ENCODE measurements around the gene CYP4V2. TPM values are rescaled to one million over a fixed set of nuclear protein-coding genes. Genes with fewer than 3 reads are reported as not detected.

Gene CYP4V2
- total RNA-seq, 1 experiment from 2014 or later = 8.6 TPM

- no peak overlapping the region for H3K4me2 ChIP-seq (ENCODE audit: low read length)
- CTCF ChIA-PET = no interaction called here
- no peak overlapping the region for H3K27ac ChIP-seq (ENCODE audit: low read depth, low read length)
Observed at GRCh38 chr4:186172546-186172945, 18.8 kb upstream of the CYP4V2 start.

GRCh38 chr4:186188107-186188506 lies 3.3 kb upstream of the CYP4V2 start:
- Histone ChIP-seq H3K27me3 (ENCODE audit: insufficient read depth, low read length) (no peaks in the 10 kb centered on the region), H3K36me3 (ENCODE audit: control insufficient read depth in 1 of 2, insufficient read depth in 2 of 2, low read length in 2 of 2) (no peaks in the 10 kb centered on the region), H3K4me2 (ENCODE audit: low read length) (no peak overlapping the region), H3K4me1 (ENCODE audit: control insufficient read depth in 1 of 2, insufficient read depth in 2 of 2, low read length in 2 of 2) (peaks cover 6 to 13% of the 10 kb centered on the region in 2 experiments; a peak in 3 of 4 replicates), H3K79me2 (ENCODE audit: insufficient read depth, low read length) (peaks cover 6% of the 10 kb centered on the region), H3K9ac (ENCODE audit: low read length) (no peak overlapping the region), H3K4me3 (replicated peaks in 1 of 2; ENCODE audit: low read depth in 1 of 2, low read length in 2 of 2) (no peak overlapping the region), H2AFZ (ENCODE audit: low read depth, low read length, poor library complexity, severe bottlenecking) (no peak overlapping the region), H4K20me1 (ENCODE audit: insufficient read depth) (no peaks in the 10 kb centered on the region), H3K9me2 (ENCODE audit: insufficient read depth) (no peaks in the 10 kb centered on the region), H3K9me3 (ENCODE audit: control insufficient read depth in 1 of 2, insufficient read depth in 1 of 2, low read depth in 1 of 2, low read length in 2 of 2) (no peaks in the 10 kb centered on the region), H3K27ac (ENCODE audit: low read depth, low read length) (no peak overlapping the region)
- intact Hi-C loops (cut with micrococcal nuclease) = no loop called here
- ChIA-PET POLR2A (no interaction called here), RAD21 (ENCODE audit: low non-redundant PET in 1 of 2, low total read pairs in 2 of 2, uncharacterized antibody in 2 of 2, unreplicated experiment in 2 of 2) (no interaction called here), CTCF (no interaction called here)
- TF ChIP-seq SIN3A (IDR thresholded peaks at IDR 0.05; ENCODE audit: low read depth) (no peak), EZH2phosphoT487 (IDR thresholded peaks at IDR 0.05; ENCODE audit: borderline replicate concordance) (no peak), JUND (IDR thresholded peaks at IDR 0.05) (no peak), RAD21 (IDR thresholded peaks at IDR 0.05; ENCODE audit: low read depth) (no peak), YY1 (IDR thresholded peaks at IDR 0.05; ENCODE audit: extremely low read depth, insufficient replicate concordance, low read depth, low read length) (no peak), FOSL1 (IDR thresholded peaks at IDR 0.05; ENCODE audit: low read depth) (no peak), EZH2 (IDR thresholded peaks at IDR 0.05) (no peak), POLR2AphosphoS5 (IDR thresholded peaks at IDR 0.05; ENCODE audit: low read depth, low read length) (no peak), ZNF274 (IDR thresholded peaks at IDR 0.05; ENCODE audit: low read depth, low read length) (no peak), ZFX (IDR thresholded peaks at IDR 0.05) (no peak), EGR1 (IDR thresholded peaks at IDR 0.05; ENCODE audit: low read depth) (no peak)
- DNase-seq (ENCODE audit: low read depth, low spot score) = no peak
- ATAC-seq = no peak
- BruUV-seq (replicated peaks) = no TSS peak

More at GRCh38 chr4:186172546-186172945, 18.8 kb upstream of the CYP4V2 start:
- Histone ChIP-seq H4K20me1 (ENCODE audit: insufficient read depth) (no peaks in the 10 kb centered on the region), H3K36me3 (ENCODE audit: control insufficient read depth in 1 of 2, insufficient read depth in 2 of 2, low read length in 2 of 2) (no peaks in the 10 kb centered on the region), H3K4me3 (replicated peaks in 1 of 2; ENCODE audit: low read depth in 1 of 2, low read length in 2 of 2) (no peak overlapping the region), H3K9me3 (ENCODE audit: control insufficient read depth in 1 of 2, insufficient read depth in 1 of 2, low read depth in 1 of 2, low read length in 2 of 2) (no peaks in the 10 kb centered on the region), H3K79me2 (ENCODE audit: insufficient read depth, low read length) (no peaks in the 10 kb centered on the region), H3K9ac (ENCODE audit: low read length) (no peak overlapping the region), H2AFZ (ENCODE audit: low read depth, low read length, poor library complexity, severe bottlenecking) (no peak overlapping the region), H3K9me2 (ENCODE audit: insufficient read depth) (no peaks in the 10 kb centered on the region), H3K4me1 (ENCODE audit: control insufficient read depth in 1 of 2, insufficient read depth in 2 of 2, low read length in 2 of 2) (no peaks in the 10 kb centered on the region), H3K27me3 (ENCODE audit: insufficient read depth, low read length) (no peaks in the 10 kb centered on the region)
- ChIA-PET RAD21 (ENCODE audit: low non-redundant PET in 1 of 2, low total read pairs in 2 of 2, uncharacterized antibody in 2 of 2, unreplicated experiment in 2 of 2) (no interaction called here), POLR2A (no interaction called here)
- ATAC-seq (no peak), DNase-seq (ENCODE audit: low read depth, low spot score) (no peak)
- no TSS peak for BruUV-seq (replicated peaks)
- intact Hi-C loops (cut with micrococcal nuclease) = no loop called here
- TF ChIP-seq JUND (IDR thresholded peaks at IDR 0.05) = no peak
- no peak for TF ChIP-seq RAD21 (IDR thresholded peaks at IDR 0.05; ENCODE audit: low read depth)
- TF ChIP-seq TCF7L2 (IDR thresholded peaks at IDR 0.05; ENCODE audit: borderline replicate concordance, extremely low read depth, insufficient read depth, insufficient read length) = no peak
- no peak for TF ChIP-seq POLR2AphosphoS5 (IDR thresholded peaks at IDR 0.05; ENCODE audit: low read depth, low read length)
- TF ChIP-seq ATF3 (IDR thresholded peaks at IDR 0.05) = no peak
- no peak for TF ChIP-seq SP1 (IDR thresholded peaks at IDR 0.05; ENCODE audit: low read depth)
- no peak for TF ChIP-seq EZH2 (IDR thresholded peaks at IDR 0.05)
- no peak for TF ChIP-seq SRF (IDR thresholded peaks at IDR 0.05; ENCODE audit: low read depth)
- no peak for TF ChIP-seq ELF1 (IDR thresholded peaks at IDR 0.05; ENCODE audit: borderline replicate concordance, low read depth)
- TF ChIP-seq CEBPB (IDR thresholded peaks at IDR 0.05; ENCODE audit: low read depth) = no peak
- TF ChIP-seq CBX3 (IDR thresholded peaks at IDR 0.05; ENCODE audit: low read depth) = no peak
- TF ChIP-seq ZFX (IDR thresholded peaks at IDR 0.05) = no peak
- no peak for TF ChIP-seq EGR1 (IDR thresholded peaks at IDR 0.05; ENCODE audit: low read depth)
- TF ChIP-seq POLR2A (IDR thresholded peaks at IDR 0.05; ENCODE audit: borderline replicate concordance, extremely low read depth, insufficient read depth, insufficient read length) = no peak

Data from HCT116 (cell line).